ENCODE measurements around the gene GNGT2. TPM values are rescaled to one million over a fixed set of nuclear protein-coding genes. Genes with fewer than 3 reads are reported as not detected.
A peak's percentile ranks its signal among the peaks of the same experiment; 100 is the strongest.

GNGT2 gene
- total RNA-seq, 3 donors from 2014 or later, result 0.48 to 0.66 TPM; not detected in 1

GRCh38 chr17:49229076-49229804 is 18.9 kb upstream of the GNGT2 start:
- Histone ChIP-seq H3K4me1 (peaks cover 4% of the 10 kb centered on the region in 2 donors), H3K27ac (no peak overlapping the region), H3K9me3 (no peaks in the 10 kb centered on the region), H3K4me3 (peak overlapping the region in 2 of 3 donors; percentile 51 to 77), H3K27me3 (peaks cover 3 to 42% of the 10 kb centered on the region in 2 donors), H3K36me3 (no peaks in the 10 kb centered on the region)
- intact Hi-C loops (cut with DNase I; ENCODE audit: low total_unique reads), result loop anchor here (5.0 kb wide), 1 partner anchor 922 kb away; no protein-coding TSS in a partner anchor
- TF ChIP-seq POLR2A (IDR thresholded peaks at IDR 0.05), result no peak
- no peak for TF ChIP-seq CTCF (IDR thresholded peaks at IDR 0.05)
- no peak for TF ChIP-seq POLR2AphosphoS5 (IDR thresholded peaks at IDR 0.05)
- DNase-seq (ENCODE audit: low spot score in 2 of 2), result no peak

- Histone ChIP-seq H3K4me3 (no peak overlapping the region), H3K9me3 (no peaks in the 10 kb centered on the region), H3K27ac (no peak overlapping the region), H3K4me1 (peaks cover 4 to 12% of the 10 kb centered on the region in 2 donors), H3K36me3 (no peaks in the 10 kb centered on the region), H3K27me3 (peaks cover 3 to 58% of the 10 kb centered on the region in 2 donors)
- DNase-seq (ENCODE audit: low spot score in 2 of 2), result peak in 1 of 2 donors; percentile 46
- intact Hi-C loops (cut with DNase I; ENCODE audit: low total_unique reads), result loop anchor here (5.0 kb wide), 1 partner anchor 920 kb away; no protein-coding TSS in a partner anchor
- peak; percentile 28 to 79 (median 70) for TF ChIP-seq CTCF (IDR thresholded peaks at IDR 0.05)
- no peak for TF ChIP-seq POLR2A (IDR thresholded peaks at IDR 0.05)
Observed at GRCh38 chr17:49227436-49228261, 17.3 kb upstream of the GNGT2 start.

GRCh38 chr17:49226771-49227435 is 16.5 kb upstream of the GNGT2 start:
- Histone ChIP-seq H3K4me3 (no peak overlapping the region), H3K9me3 (no peaks in the 10 kb centered on the region), H3K27me3 (peaks cover 3 to 62% of the 10 kb centered on the region in 2 donors), H3K36me3 (no peaks in the 10 kb centered on the region), H3K27ac (no peak overlapping the region), H3K4me1 (peaks cover 4 to 12% of the 10 kb centered on the region in 2 donors)
- no peak for DNase-seq (ENCODE audit: low spot score in 2 of 2)
- intact Hi-C loops (cut with DNase I; ENCODE audit: low total_unique reads), result loop anchor here (5.0 kb wide), 1 partner anchor 920 kb away; no protein-coding TSS in a partner anchor
- TF ChIP-seq CTCF (IDR thresholded peaks at IDR 0.05) (no peak), POLR2AphosphoS5 (IDR thresholded peaks at IDR 0.05) (no peak), POLR2A (IDR thresholded peaks at IDR 0.05) (no peak)

GRCh38 chr17:49225554-49226236 is 15.3 kb upstream of the GNGT2 start:
- no peak overlapping the region for H3K4me3 ChIP-seq
- H3K36me3 ChIP-seq, result no peaks in the 10 kb centered on the region
- no peak overlapping the region for H3K27ac ChIP-seq
- H3K9me3 ChIP-seq, result no peaks in the 10 kb centered on the region
- DNase-seq (ENCODE audit: low spot score in 2 of 2), result no peak
- intact Hi-C loops (cut with DNase I; ENCODE audit: low total_unique reads), result loop anchor here (5.0 kb wide), 1 partner anchor 918 kb away; no protein-coding TSS in a partner anchor
- peaks cover 3 to 58% of the 10 kb centered on the region in 2 donors for H3K27me3 ChIP-seq
- TF ChIP-seq CTCF (IDR thresholded peaks at IDR 0.05) (no peak), POLR2A (IDR thresholded peaks at IDR 0.05) (no peak), POLR2AphosphoS5 (IDR thresholded peaks at IDR 0.05) (no peak)
- peaks cover 4 to 12% of the 10 kb centered on the region in 2 donors for H3K4me1 ChIP-seq
